ENCODE measurements around the gene DSTN. TPM values are rescaled to one million over a fixed set of nuclear protein-coding genes. Genes with fewer than 3 reads are reported as not detected.
A peak's percentile ranks its signal among the peaks of the same experiment; 100 is the strongest.

The DSTN gene
- total and polyA plus RNA-seq, 2 of the 4 experiments (the other 2 are of a cell fraction) = 221 to 269 TPM

DNA sequence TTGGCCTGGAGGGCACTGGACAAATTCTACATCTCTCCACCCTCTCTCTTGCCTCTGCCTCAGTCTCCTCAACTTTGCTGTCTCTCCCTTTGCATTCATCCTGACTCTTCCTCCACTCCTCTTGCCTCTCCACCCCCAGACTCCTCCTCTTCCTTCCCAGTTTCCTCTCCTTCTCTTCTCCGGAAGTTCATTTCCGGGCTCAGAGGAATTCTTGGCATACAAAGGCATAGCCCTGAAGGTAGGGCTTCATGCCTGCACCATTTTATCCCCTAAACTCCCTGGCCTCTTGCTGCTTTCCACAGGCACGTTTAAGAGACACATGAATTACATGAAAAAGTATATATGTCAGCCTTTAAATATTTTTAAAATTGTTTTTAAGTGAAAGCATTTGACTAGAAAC lies 49.3 kb upstream of the DSTN start:
- Histone ChIP-seq H3K79me1 (ENCODE audit: low read depth in 1 of 2, low read length in 2 of 2) (no peaks in the 10 kb centered on the region), H4K91ac (ENCODE audit: insufficient read depth, low read depth, low read length) (no peak overlapping the region), H2BK15ac (ENCODE audit: low read depth, low read length) (no peak overlapping the region), H2BK20ac (ENCODE audit: low read depth, low read length) (no peak overlapping the region), H2AK5ac (ENCODE audit: low read depth, low read length) (no peak overlapping the region), H3K18ac (ENCODE audit: low read depth, low read length) (no peak overlapping the region), H3K27me3 (ENCODE audit: control insufficient read depth, insufficient read depth, low read length) (peaks cover 9% of the 10 kb centered on the region), H4K5ac (ENCODE audit: low read depth, low read length) (peak overlapping the region; percentile 29), H3K9ac (ENCODE audit: low read depth, low read length) (no peak overlapping the region), H3K4me1 (ENCODE audit: control insufficient read depth, insufficient read depth, low read length) (no peaks in the 10 kb centered on the region), H3K9me3 (ENCODE audit: control insufficient read depth, insufficient read depth, low read length) (no peaks in the 10 kb centered on the region), H3K56ac (ENCODE audit: extremely low read depth, insufficient read depth, low read length) (no peak overlapping the region), H3K4me2 (ENCODE audit: low read depth, low read length) (no peak overlapping the region), H3K36me3 (ENCODE audit: control insufficient read depth, insufficient read depth, low read length) (no peaks in the 10 kb centered on the region), H2BK120ac (ENCODE audit: low read depth, low read length) (no peak overlapping the region), H3K23ac (ENCODE audit: low read depth, low read length) (no peak overlapping the region), H3K14ac (replicated peaks; ENCODE audit: low read depth, low read length) (no peak overlapping the region), H4K20me1 (ENCODE audit: insufficient read depth, low read length) (no peaks in the 10 kb centered on the region), H3K9me1 (ENCODE audit: insufficient read depth, low read length) (no peaks in the 10 kb centered on the region), H2AK9ac (replicated peaks; ENCODE audit: low read depth, low read length, poor library complexity) (no peak overlapping the region), H2AFZ (replicated peaks; ENCODE audit: low read length, poor library complexity) (peak overlapping the region; percentile 67), H3K4ac (ENCODE audit: low read depth, low read length) (no peak overlapping the region), H2BK5ac (ENCODE audit: low read depth, low read length, poor library complexity, severe bottlenecking) (no peak overlapping the region), H3K4me3 (ENCODE audit: insufficient read depth, low read depth, low read length) (no peak overlapping the region), H4K8ac (ENCODE audit: low read depth in 2 of 2, low read length in 2 of 2) (no peak overlapping the region; a peak in 1 of 4 replicates), H3K27ac (ENCODE audit: insufficient read depth, low read length) (no peak overlapping the region)
- dilution Hi-C loops (cut with HindIII; ENCODE audit: low sequenced_read_pairs, unreplicated experiment) (no loop called here), intact Hi-C loops (cut with micrococcal nuclease) (no loop called here), in situ Hi-C loops (cut with MboI; ENCODE audit: low sequenced_read_pairs) (no loop called here)
- CTCF ChIA-PET = no interaction called here
- POLR2A ChIA-PET (ENCODE audit: unreplicated experiment) = no interaction called here
- BruUV-seq (replicated peaks) = no TSS peak
- 67% methylated on average over 2 of the region's 3 CpGs; no CpG with 5 or more reads in 1 of the 2 experiments for WGBS, 2 experiments (ENCODE audit: extremely low coverage in 2 of 2, insufficient read length in 1 of 2)
- TF ChIP-seq RCOR1 (IDR thresholded peaks at IDR 0.05; ENCODE audit: insufficient replicate concordance, low read length) (no peak), CHD1 (IDR thresholded peaks at IDR 0.05; ENCODE audit: low read depth, low read length) (no peak), NFE2L2 (IDR thresholded peaks at IDR 0.05; ENCODE audit: low read depth, low read length) (no peak), BHLHE40 (IDR thresholded peaks at IDR 0.05; ENCODE audit: low read depth, low read length) (no peak), FOS (IDR thresholded peaks at IDR 0.05; ENCODE audit: low read depth, low read length) (no peak), POLR2A (IDR thresholded peaks at IDR 0.05; ENCODE audit: low read depth, low read length) (no peak), SMC3 (IDR thresholded peaks at IDR 0.05; ENCODE audit: low read depth, low read length) (no peak), RFX5 (IDR thresholded peaks at IDR 0.05; ENCODE audit: low read depth, low read length) (no peak), MAZ (IDR thresholded peaks at IDR 0.05; ENCODE audit: borderline replicate concordance, low read depth, low read length) (no peak), RAD21 (IDR thresholded peaks at IDR 0.05; ENCODE audit: low read length) (no peak), CEBPB (IDR thresholded peaks at IDR 0.05; ENCODE audit: low read depth, low read length) (no peak), MAFK (IDR thresholded peaks at IDR 0.05; ENCODE audit: low read depth, low read length) (no peak), MXI1 (IDR thresholded peaks at IDR 0.05; ENCODE audit: borderline replicate concordance, low read depth, low read length) (no peak)
- TF ChIP-seq, protein P1, sequence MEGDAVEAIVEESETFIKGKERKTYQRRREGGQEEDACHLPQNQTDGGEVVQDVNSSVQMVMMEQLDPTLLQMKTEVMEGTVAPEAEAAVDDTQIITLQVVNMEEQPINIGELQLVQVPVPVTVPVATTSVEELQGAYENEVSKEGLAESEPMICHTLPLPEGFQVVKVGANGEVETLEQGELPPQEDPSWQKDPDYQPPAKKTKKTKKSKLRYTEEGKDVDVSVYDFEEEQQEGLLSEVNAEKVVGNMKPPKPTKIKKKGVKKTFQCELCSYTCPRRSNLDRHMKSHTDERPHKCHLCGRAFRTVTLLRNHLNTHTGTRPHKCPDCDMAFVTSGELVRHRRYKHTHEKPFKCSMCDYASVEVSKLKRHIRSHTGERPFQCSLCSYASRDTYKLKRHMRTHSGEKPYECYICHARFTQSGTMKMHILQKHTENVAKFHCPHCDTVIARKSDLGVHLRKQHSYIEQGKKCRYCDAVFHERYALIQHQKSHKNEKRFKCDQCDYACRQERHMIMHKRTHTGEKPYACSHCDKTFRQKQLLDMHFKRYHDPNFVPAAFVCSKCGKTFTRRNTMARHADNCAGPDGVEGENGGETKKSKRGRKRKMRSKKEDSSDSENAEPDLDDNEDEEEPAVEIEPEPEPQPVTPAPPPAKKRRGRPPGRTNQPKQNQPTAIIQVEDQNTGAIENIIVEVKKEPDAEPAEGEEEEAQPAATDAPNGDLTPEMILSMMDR (conservative IDR thresholded peaks at IDR 0.05; ENCODE audit: low read depth, low read length) = no peak
- TF ChIP-seq, protein P2, sequence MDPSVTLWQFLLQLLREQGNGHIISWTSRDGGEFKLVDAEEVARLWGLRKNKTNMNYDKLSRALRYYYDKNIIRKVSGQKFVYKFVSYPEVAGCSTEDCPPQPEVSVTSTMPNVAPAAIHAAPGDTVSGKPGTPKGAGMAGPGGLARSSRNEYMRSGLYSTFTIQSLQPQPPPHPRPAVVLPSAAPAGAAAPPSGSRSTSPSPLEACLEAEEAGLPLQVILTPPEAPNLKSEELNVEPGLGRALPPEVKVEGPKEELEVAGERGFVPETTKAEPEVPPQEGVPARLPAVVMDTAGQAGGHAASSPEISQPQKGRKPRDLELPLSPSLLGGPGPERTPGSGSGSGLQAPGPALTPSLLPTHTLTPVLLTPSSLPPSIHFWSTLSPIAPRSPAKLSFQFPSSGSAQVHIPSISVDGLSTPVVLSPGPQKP (IDR thresholded peaks at IDR 0.05; ENCODE audit: borderline replicate concordance, low read depth, low read length) = no peak
- TF ChIP-seq, protein P3, sequence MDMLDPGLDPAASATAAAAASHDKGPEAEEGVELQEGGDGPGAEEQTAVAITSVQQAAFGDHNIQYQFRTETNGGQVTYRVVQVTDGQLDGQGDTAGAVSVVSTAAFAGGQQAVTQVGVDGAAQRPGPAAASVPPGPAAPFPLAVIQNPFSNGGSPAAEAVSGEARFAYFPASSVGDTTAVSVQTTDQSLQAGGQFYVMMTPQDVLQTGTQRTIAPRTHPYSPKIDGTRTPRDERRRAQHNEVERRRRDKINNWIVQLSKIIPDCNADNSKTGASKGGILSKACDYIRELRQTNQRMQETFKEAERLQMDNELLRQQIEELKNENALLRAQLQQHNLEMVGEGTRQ (IDR thresholded peaks at IDR 0.05; ENCODE audit: low read depth, low read length) = no peak
- ATAC-seq (ENCODE audit: low read depth) = no peak
- DNase-seq = no peak
